Activated CD8-positive, alpha-beta T cell treated with anti-CD3 and anti-CD28 coated beads for 36 hours (primary cell): ENCODE measurements around the gene SIX1. TPM values are rescaled to one million over a fixed set of nuclear protein-coding genes. Genes with fewer than 3 reads are reported as not detected.

ENCODE experiments used
- ATAC-seq: fragments of 200-7000 bp; cut with Tn5 transposase; one replicate; pipeline ENCODE4 v1.10.0; 2021; ENCODE audit warnings: mild to moderate bottlenecking, moderate library complexity
- CTCF ChIA-PET: fragments of 350-600 bp; sonication (Branson Sonifier 250); formaldehyde crosslinking; loops from one replicate; lab custom pipeline; 2021; ENCODE audit warnings: antibody characterized with exemption; lab: Charles Lee
- POLR2A ChIA-PET: fragments of 350-600 bp; sonication (Branson Sonifier 250); formaldehyde crosslinking; loops from one replicate; lab custom pipeline; 2021; ENCODE audit warnings: antibody characterized with exemption; lab: Charles Lee
- DNase-seq: peaks from one replicate; pipeline ENCODE4 v3.0.0-alpha.2; 2020
- H3K27ac Mint-ChIP-seq: one replicate; pipeline ENCODE4 v1.8.0; 2021; ENCODE audit warnings: mild to moderate bottlenecking, mixed read lengths
- H3K27me3 Mint-ChIP-seq: one replicate; pipeline ENCODE4 v1.8.0; 2021; ENCODE audit warnings: mixed read lengths
- H3K36me3 Mint-ChIP-seq: one replicate; pipeline ENCODE4 v1.8.0; 2021; ENCODE audit warnings: low read depth, mixed read lengths
- H3K4me1 Mint-ChIP-seq: one replicate; pipeline ENCODE4 v1.8.0; 2021; ENCODE audit warnings: low read depth, mixed read lengths
- H3K4me3 Mint-ChIP-seq: one replicate; pipeline ENCODE4 v1.8.0; 2021; ENCODE audit warnings: mild to moderate bottlenecking, moderate library complexity, mixed read lengths
- H3K9me3 Mint-ChIP-seq: one replicate; pipeline ENCODE4 v1.8.0; 2021; ENCODE audit warnings: mixed read lengths
- intact Hi-C: fragments of 100-400 bp; cut with micrococcal nuclease; formaldehyde crosslinking; loops from one replicate; pipeline ENCODE4 v1.10.0; 2022
- total RNA-seq, 2 experiments: library from RNA; stranded (reverse); gene quantifications; one replicate each; pipeline ENCODE4 v1.2.3, GENCODE V29; 2021
- TF ChIP-seq, protein P1 (sequence below): fragments of 200-600 bp; IDR thresholded peaks from one replicate; pipeline ENCODE4 v1.8.0; 2022; ENCODE audit warnings: antibody characterized with exemption, mild to moderate bottlenecking

Gene SIX1
- total RNA-seq, 2 experiments from 2014 or later = not detected

DNA sequence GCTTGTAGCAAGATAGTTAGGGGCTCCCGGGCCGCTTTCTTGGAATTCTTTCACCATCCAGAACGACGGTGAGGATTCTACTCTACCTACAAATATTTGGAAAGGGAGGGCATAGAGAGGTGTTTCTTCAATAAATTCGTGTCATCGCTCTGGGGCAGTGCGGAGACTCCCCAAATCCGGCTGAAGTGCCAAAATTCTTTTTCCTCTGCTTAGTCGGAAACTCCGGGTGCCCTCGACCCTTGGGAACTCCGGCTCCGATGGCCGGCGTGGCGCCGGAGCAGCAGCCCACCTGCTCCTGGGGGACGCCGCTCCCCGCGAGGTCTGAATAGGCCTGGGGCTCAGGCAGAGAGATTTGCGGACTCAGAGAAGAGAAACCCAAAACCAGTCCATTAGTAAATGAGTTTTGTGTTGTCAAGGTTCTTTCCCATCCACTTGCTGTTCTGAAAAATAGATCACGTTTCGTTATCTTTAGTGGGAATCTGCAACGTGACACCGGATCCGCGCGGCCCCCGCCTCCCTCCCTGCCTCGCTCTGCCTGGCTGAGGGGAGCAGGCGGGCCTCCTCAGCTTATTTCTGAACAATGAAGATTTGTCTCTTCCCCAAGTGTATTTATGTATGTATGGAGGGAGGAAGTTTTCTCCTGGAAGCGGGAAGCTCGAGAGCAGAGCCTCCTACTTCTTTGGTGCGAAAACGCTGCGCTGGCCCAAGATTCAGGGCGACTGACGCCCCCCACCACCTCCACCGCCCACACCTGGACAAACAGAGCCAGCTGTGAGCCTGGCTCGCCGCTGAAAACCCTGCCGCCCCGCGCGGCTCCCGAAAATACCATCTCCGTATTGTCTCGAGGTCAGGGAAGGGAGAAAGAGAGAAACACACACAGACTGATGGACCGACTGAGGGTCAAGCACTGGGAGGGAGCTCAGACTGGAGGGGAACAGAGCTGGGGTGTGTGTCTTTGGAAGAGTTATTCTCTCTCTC, 3.7 kb upstream of the SIX1 start:
- no peak for DNase-seq
- Mint-ChIP-seq H3K27me3 (peaks cover 86% of the 10 kb centered on the region), H3K27ac (no peak overlapping the region), H3K9me3 (no peaks in the 10 kb centered on the region), H3K4me3 (no peak overlapping the region), H3K4me1 (peaks cover 62% of the 10 kb centered on the region), H3K36me3 (no peaks in the 10 kb centered on the region)
- ChIA-PET CTCF (interaction anchor here (1.2 kb wide), 1 partner anchor 28 kb away, joined by 3 read pairs; no protein-coding TSS in a partner anchor), POLR2A (no interaction called here)
- intact Hi-C loops = loop anchor here (5.0 to 10.0 kb wide), 3 partner anchors 69 to 372 kb away; partner anchors contain the start of gene SIX4
- no peak for ATAC-seq
- TF ChIP-seq, protein P1, sequence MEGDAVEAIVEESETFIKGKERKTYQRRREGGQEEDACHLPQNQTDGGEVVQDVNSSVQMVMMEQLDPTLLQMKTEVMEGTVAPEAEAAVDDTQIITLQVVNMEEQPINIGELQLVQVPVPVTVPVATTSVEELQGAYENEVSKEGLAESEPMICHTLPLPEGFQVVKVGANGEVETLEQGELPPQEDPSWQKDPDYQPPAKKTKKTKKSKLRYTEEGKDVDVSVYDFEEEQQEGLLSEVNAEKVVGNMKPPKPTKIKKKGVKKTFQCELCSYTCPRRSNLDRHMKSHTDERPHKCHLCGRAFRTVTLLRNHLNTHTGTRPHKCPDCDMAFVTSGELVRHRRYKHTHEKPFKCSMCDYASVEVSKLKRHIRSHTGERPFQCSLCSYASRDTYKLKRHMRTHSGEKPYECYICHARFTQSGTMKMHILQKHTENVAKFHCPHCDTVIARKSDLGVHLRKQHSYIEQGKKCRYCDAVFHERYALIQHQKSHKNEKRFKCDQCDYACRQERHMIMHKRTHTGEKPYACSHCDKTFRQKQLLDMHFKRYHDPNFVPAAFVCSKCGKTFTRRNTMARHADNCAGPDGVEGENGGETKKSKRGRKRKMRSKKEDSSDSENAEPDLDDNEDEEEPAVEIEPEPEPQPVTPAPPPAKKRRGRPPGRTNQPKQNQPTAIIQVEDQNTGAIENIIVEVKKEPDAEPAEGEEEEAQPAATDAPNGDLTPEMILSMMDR = no peak

GRCh38 chr14:60651796-60652673, 2.8 kb upstream of the SIX1 start:
- CTCF ChIA-PET = interaction anchor here (1.2 kb wide), 1 partner anchor 27 kb away, joined by 3 read pairs; no protein-coding TSS in a partner anchor
- Mint-ChIP-seq H3K27ac (no peak overlapping the region), H3K36me3 (no peaks in the 10 kb centered on the region)

GRCh38 chr14:60651086-60651795, 2.0 kb upstream of the SIX1 start:
- no peak for ATAC-seq
- ChIA-PET POLR2A (no interaction called here), CTCF (no interaction called here)
- peaks cover 88% of the 10 kb centered on the region for H3K27me3 Mint-ChIP-seq
- intact Hi-C loops = loop anchor here (5.0 to 10.0 kb wide), 3 partner anchors 71 to 374 kb away; partner anchors contain the start of gene SIX4
- H3K4me1 Mint-ChIP-seq = peaks cover 63% of the 10 kb centered on the region
- H3K36me3 Mint-ChIP-seq = no peaks in the 10 kb centered on the region
- H3K9me3 Mint-ChIP-seq = no peaks in the 10 kb centered on the region
- no peak overlapping the region for H3K27ac Mint-ChIP-seq
- no peak for DNase-seq
- no peak overlapping the region for H3K4me3 Mint-ChIP-seq
- TF ChIP-seq, protein P1 = no peak

More at GRCh38 chr14:60651796-60652673, 2.8 kb upstream of the SIX1 start:
- POLR2A ChIA-PET = no interaction called here
- peaks cover 65% of the 10 kb centered on the region for H3K4me1 Mint-ChIP-seq
- intact Hi-C loops = loop anchor here (5.0 to 10.0 kb wide), 3 partner anchors 70 to 373 kb away; partner anchors contain the start of gene SIX4
- peaks cover 86% of the 10 kb centered on the region for H3K27me3 Mint-ChIP-seq
- H3K9me3 Mint-ChIP-seq = no peaks in the 10 kb centered on the region
- DNase-seq (no peak), ATAC-seq (no peak)
- no peak overlapping the region for H3K4me3 Mint-ChIP-seq
- TF ChIP-seq, protein P1 = no peak

DNA sequence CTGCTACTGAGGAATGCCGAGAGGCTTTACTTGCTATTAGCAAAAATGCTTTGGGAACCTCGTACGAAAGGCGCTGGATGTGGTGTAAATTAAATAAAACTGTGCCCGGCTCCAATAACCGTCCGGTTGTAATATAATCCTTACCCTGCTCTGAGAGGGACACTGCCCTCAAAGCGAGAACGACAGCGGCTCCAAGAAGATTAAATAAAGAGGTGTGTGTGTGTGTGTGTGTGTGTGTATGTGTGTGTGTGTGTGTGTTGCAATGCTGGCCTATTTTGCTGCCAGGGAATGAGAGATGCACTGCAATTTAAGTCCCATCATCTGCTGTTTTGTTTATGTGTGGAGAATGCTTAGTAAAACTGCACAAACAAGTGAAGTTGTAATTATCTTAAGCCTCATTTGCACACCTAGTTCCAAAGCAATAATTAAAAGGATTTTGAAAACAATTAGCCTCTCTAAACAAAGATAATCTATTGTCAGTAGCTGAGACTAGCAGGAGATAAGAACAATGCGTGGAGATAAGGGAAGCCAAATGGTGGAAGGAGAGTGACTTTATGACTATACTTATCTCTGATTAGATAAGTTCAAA, 1.2 kb upstream of the SIX1 start:
- no peak overlapping the region for H3K4me3 Mint-ChIP-seq
- CTCF ChIA-PET = interaction anchor here (0.5 kb wide), 1 partner anchor 30 kb away, joined by 3 read pairs; no protein-coding TSS in a partner anchor
- H3K9me3 Mint-ChIP-seq = no peaks in the 10 kb centered on the region
- H3K27me3 Mint-ChIP-seq = peaks cover 87% of the 10 kb centered on the region
- no peak for DNase-seq
- intact Hi-C loops = loop anchor here (5.0 to 10.0 kb wide), 3 partner anchors 72 to 374 kb away; partner anchors contain the start of gene SIX4
- peaks cover 60% of the 10 kb centered on the region for H3K4me1 Mint-ChIP-seq
- H3K36me3 Mint-ChIP-seq = no peaks in the 10 kb centered on the region
- TF ChIP-seq, protein P1 = no peak
- ATAC-seq = no peak
- POLR2A ChIA-PET = no interaction called here
- no peak overlapping the region for H3K27ac Mint-ChIP-seq
